Thyroid gland (tissue), 4 donors: ENCODE results near the gene TIMM44.

Experiments used
- POLR2A ChIP-seq, 2 donors: fragments of 450-650 bp; IDR thresholded peaks; one replicate each; pipeline ENCODE4 v1.6.1; 2017; ENCODE audit warnings: antibody characterized with exemption in 2 of 2, mild to moderate bottlenecking in 2 of 2, moderate library complexity in 1 of 2
- TF ChIP-seq, protein P1 (sequence below), 6 experiments: fragments of 200-600 bp in 3 of 6; fragments of 450-650 bp in 3 of 6; sonication (generic) in 3 of 6; IDR thresholded peaks; one replicate each; pipeline ENCODE4 v1.5.1; 2016 to 2019; ENCODE audit warnings: antibody characterized with exemption in 6 of 6, mild to moderate bottlenecking in 2 of 6, inconsistent platforms in 1 of 6, moderate library complexity in 1 of 6

- TF ChIP-seq, protein P1, sequence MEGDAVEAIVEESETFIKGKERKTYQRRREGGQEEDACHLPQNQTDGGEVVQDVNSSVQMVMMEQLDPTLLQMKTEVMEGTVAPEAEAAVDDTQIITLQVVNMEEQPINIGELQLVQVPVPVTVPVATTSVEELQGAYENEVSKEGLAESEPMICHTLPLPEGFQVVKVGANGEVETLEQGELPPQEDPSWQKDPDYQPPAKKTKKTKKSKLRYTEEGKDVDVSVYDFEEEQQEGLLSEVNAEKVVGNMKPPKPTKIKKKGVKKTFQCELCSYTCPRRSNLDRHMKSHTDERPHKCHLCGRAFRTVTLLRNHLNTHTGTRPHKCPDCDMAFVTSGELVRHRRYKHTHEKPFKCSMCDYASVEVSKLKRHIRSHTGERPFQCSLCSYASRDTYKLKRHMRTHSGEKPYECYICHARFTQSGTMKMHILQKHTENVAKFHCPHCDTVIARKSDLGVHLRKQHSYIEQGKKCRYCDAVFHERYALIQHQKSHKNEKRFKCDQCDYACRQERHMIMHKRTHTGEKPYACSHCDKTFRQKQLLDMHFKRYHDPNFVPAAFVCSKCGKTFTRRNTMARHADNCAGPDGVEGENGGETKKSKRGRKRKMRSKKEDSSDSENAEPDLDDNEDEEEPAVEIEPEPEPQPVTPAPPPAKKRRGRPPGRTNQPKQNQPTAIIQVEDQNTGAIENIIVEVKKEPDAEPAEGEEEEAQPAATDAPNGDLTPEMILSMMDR (IDR thresholded peaks at IDR 0.05) = no peak
- no peak for TF ChIP-seq POLR2A (IDR thresholded peaks at IDR 0.05)
These were observed 12.0 kb downstream of the TIMM44 start for GRCh38 chr19:7931221-7932061.
